ENCODE results near the gene ADAM19. TPM values are rescaled to one million over a fixed set of nuclear protein-coding genes. Genes with fewer than 3 reads are reported as not detected.

ADAM19 gene
- total RNA-seq, 1 donor from 2014 or later = 23.0 TPM

- DNase-seq (ENCODE audit: low spot score) (no peak), ATAC-seq (no peak)
- intact Hi-C loops (cut with DNase I) = loop anchor here (10.0 kb wide), 1 partner anchor 153 kb away; no protein-coding TSS in a partner anchor
Observed at GRCh38 chr5:157477814-157478494, 97.6 kb downstream of the ADAM19 start.

- DNase-seq (ENCODE audit: low spot score) (no peak), ATAC-seq (peak; percentile 73)
- intact Hi-C loops (cut with DNase I) = loop anchor here (10.0 kb wide), 1 partner anchor 152 kb away; no protein-coding TSS in a partner anchor
Observed at GRCh38 chr5:157476702-157477408, 98.7 kb downstream of the ADAM19 start.

GRCh38 chr5:157475432-157475831 lies 100.1 kb downstream of the ADAM19 start:
- ATAC-seq = no peak
- intact Hi-C loops (cut with DNase I) = loop anchor here (10.0 kb wide), 1 partner anchor 151 kb away; no protein-coding TSS in a partner anchor
- no peak for DNase-seq (ENCODE audit: low spot score)

- no peak for DNase-seq (ENCODE audit: low spot score)
- intact Hi-C loops (cut with DNase I) = loop anchor here (10.0 kb wide), 1 partner anchor 149 kb away; no protein-coding TSS in a partner anchor
Observed at GRCh38 chr5:157473383-157474320, 101.9 kb downstream of the ADAM19 start.

GRCh38 chr5:157471709-157472108 lies 103.9 kb downstream of the ADAM19 start:
- ATAC-seq (no peak), DNase-seq (ENCODE audit: low spot score) (no peak)
- intact Hi-C loops (cut with DNase I) = loop anchor here (10.0 kb wide), 1 partner anchor 147 kb away; no protein-coding TSS in a partner anchor

More at GRCh38 chr5:157473383-157474320, 101.9 kb downstream of the ADAM19 start:
- ATAC-seq = peak; percentile 25

GRCh38 chr5:157470631-157471030 lies 104.9 kb downstream of the ADAM19 start:
- DNase-seq (ENCODE audit: low spot score) (no peak), ATAC-seq (no peak)
- intact Hi-C loops (cut with DNase I) = loop anchor here (10.0 kb wide), 1 partner anchor 146 kb away; no protein-coding TSS in a partner anchor

- ATAC-seq = no peak
- intact Hi-C loops (cut with DNase I) = loop anchor here (10.0 kb wide), 1 partner anchor 145 kb away; no protein-coding TSS in a partner anchor
- DNase-seq (ENCODE audit: low spot score) = no peak
Observed at GRCh38 chr5:157469687-157470086, 105.9 kb downstream of the ADAM19 start.

GRCh38 chr5:157469073-157469472 lies 106.5 kb downstream of the ADAM19 start:
- ATAC-seq (no peak), DNase-seq (ENCODE audit: low spot score) (no peak)
- intact Hi-C loops (cut with DNase I) = no loop called here

- DNase-seq (ENCODE audit: low spot score) = no peak
- no peak for ATAC-seq
Observed at GRCh38 chr5:157468293-157468965, 107.1 kb downstream of the ADAM19 start.

GRCh38 chr5:157464519-157465171 lies 110.9 kb downstream of the ADAM19 start:
- DNase-seq (ENCODE audit: low spot score) (no peak), ATAC-seq (peak; percentile 83)
- intact Hi-C loops (cut with DNase I) = no loop called here

More at GRCh38 chr5:157468293-157468965, 107.1 kb downstream of the ADAM19 start:
- intact Hi-C loops (cut with DNase I) = no loop called here

- DNase-seq (ENCODE audit: low spot score) (no peak), ATAC-seq (peak; percentile 40)
- intact Hi-C loops (cut with DNase I) = no loop called here
Observed at GRCh38 chr5:157463621-157464518, 111.7 kb downstream of the ADAM19 start.

GRCh38 chr5:157463081-157463480 lies 112.5 kb downstream of the ADAM19 start:
- intact Hi-C loops (cut with DNase I) = no loop called here
- DNase-seq (ENCODE audit: low spot score) (no peak), ATAC-seq (no peak)

GRCh38 chr5:157460921-157461792 lies 114.4 kb downstream of the ADAM19 start:
- DNase-seq (ENCODE audit: low spot score) (no peak), ATAC-seq (no peak)
- intact Hi-C loops (cut with DNase I) = no loop called here

GRCh38 chr5:157459715-157460599 lies 115.6 kb downstream of the ADAM19 start, which contains the start of gene NIPAL4:
Gene NIPAL4, plus strand, starts transcription at chr5:157460213. Its CDS starts 108 bp downstream, at chr5:157460321.
- peak; percentile 54 for ATAC-seq
- no peak for DNase-seq (ENCODE audit: low spot score)
- intact Hi-C loops (cut with DNase I) = no loop called here

GRCh38 chr5:157458835-157459234 lies 116.7 kb downstream of the ADAM19 start:
- intact Hi-C loops (cut with DNase I) = no loop called here
- DNase-seq (ENCODE audit: low spot score) = no peak

More at GRCh38 chr5:157458835-157459234, 116.7 kb downstream of the ADAM19 start:
- ATAC-seq = no peak
